ENCODE measurements around the gene MAP3K1.
"Not testable (repeated sequence)": the region's sequence is repeated elsewhere in the genome, so short reads cannot be mapped to it uniquely, and the experiment has no call there.

Gene MAP3K1

GRCh38 chr5:56814963-56815657 lies at the start of gene MAP3K1:
Gene MAP3K1, plus strand, starts transcription at chr5:56815549. Its CDS starts 25 bp downstream, at chr5:56815574.
- DNase-seq: peak; percentile 89

- DNase-seq: no peak
Observed at GRCh38 chr5:56766926-56767325, 48.4 kb upstream of the MAP3K1 start.

GRCh38 chr5:56769875-56770604 lies 45.3 kb upstream of the MAP3K1 start:
- DNase-seq: no peak

- no peak for DNase-seq
Observed at GRCh38 chr5:56772767-56773166, 42.6 kb upstream of the MAP3K1 start.

- no peak for DNase-seq
Observed at GRCh38 chr5:56774957-56775356, 40.4 kb upstream of the MAP3K1 start.

- not testable (repeated sequence) for DNase-seq
Observed at GRCh38 chr5:56776212-56776846, 39.0 kb upstream of the MAP3K1 start.

GRCh38 chr5:56783261-56783660 lies 32.1 kb upstream of the MAP3K1 start:
- DNase-seq: no peak

- DNase-seq: no peak
Observed at GRCh38 chr5:56786346-56786745, 29.0 kb upstream of the MAP3K1 start.

GRCh38 chr5:56791396-56791795 lies 24.0 kb upstream of the MAP3K1 start:
- no peak for DNase-seq

GRCh38 chr5:56798521-56798920 lies 16.8 kb upstream of the MAP3K1 start:
- DNase-seq: no peak

GRCh38 chr5:56800186-56800585 lies 15.2 kb upstream of the MAP3K1 start:
- DNase-seq: no peak

- no peak for DNase-seq
Observed at GRCh38 chr5:56801256-56801655, 14.1 kb upstream of the MAP3K1 start.

GRCh38 chr5:56802205-56802604 lies 13.1 kb upstream of the MAP3K1 start:
- no peak for DNase-seq

- DNase-seq: no peak
Observed at GRCh38 chr5:56803025-56803424, 12.3 kb upstream of the MAP3K1 start.

GRCh38 chr5:56803894-56804293 lies 11.5 kb upstream of the MAP3K1 start:
- no peak for DNase-seq

- no peak for DNase-seq
Observed at GRCh38 chr5:56807679-56808078, 7.7 kb upstream of the MAP3K1 start.

GRCh38 chr5:56808211-56808610 lies 7.1 kb upstream of the MAP3K1 start:
- DNase-seq: no peak

GRCh38 chr5:56810826-56811225 lies 4.5 kb upstream of the MAP3K1 start:
- DNase-seq: no peak

- DNase-seq: no peak
Observed at GRCh38 chr5:56812110-56812509, 3.2 kb upstream of the MAP3K1 start.

GRCh38 chr5:56813302-56813701 lies 2.0 kb upstream of the MAP3K1 start:
- no peak for DNase-seq

- peak; percentile 54 for DNase-seq
Observed at GRCh38 chr5:56814361-56814962, 887 bp upstream of the MAP3K1 start.

GRCh38 chr5:56815658-56816545 lies 553 bp downstream of the MAP3K1 start:
- DNase-seq: peak; percentile 54
